Naive thymus-derived CD4-positive, alpha-beta T cell (primary cell): Measurements from ENCODE around the gene ZNF280A. TPM values are rescaled to one million over a fixed set of nuclear protein-coding genes. Genes with fewer than 3 reads are reported as not detected.
"Not testable (repeated sequence)": the region's sequence is repeated elsewhere in the genome, so short reads cannot be mapped to it uniquely, and the experiment has no call there.

ENCODE experiments used
- ATAC-seq: fragments of 150-1000 bp; cut with Tn5 transposase; 2 replicates; pipeline ENCODE4 v1.10.0; 2021; ENCODE audit warnings: mild to moderate bottlenecking, moderate library complexity
- CTCF ChIA-PET: fragments of 350-600 bp; sonication (Branson Sonifier 250); formaldehyde crosslinking; loops from one replicate; lab custom pipeline; 2021; ENCODE audit warnings: antibody characterized with exemption; lab: Charles Lee
- POLR2A ChIA-PET: fragments of 350-600 bp; sonication (Branson Sonifier 250); formaldehyde crosslinking; loops from one replicate; lab custom pipeline; 2021; ENCODE audit warnings: antibody characterized with exemption, inconsistent platforms; lab: Charles Lee
- DNase-seq, 9 donors: peaks; one replicate each; pipeline versions ENCODE4 v3.0.0 to v3.0.0-alpha.2; 2020 to 2022; ENCODE audit warnings: mixed read lengths in 1 of 9
- H3K27ac ChIP-seq: one replicate; pipeline ENCODE4 v1.7.0; 2013; ENCODE audit warnings: mild to moderate bottlenecking, low read depth, low read length, moderate library complexity
- H3K27me3 ChIP-seq, 2 donors: one replicate each; pipeline ENCODE4 v1.7.0; 2013; ENCODE audit warnings: low read length in 2 of 2, mild to moderate bottlenecking in 2 of 2, moderate library complexity in 2 of 2; ENCODE audit not compliant: control insufficient read depth in 2 of 2, insufficient read depth in 2 of 2
- H3K36me3 ChIP-seq, 3 experiments: 1 replicate in 2 of 3; 2 replicates in 1 of 3; pipeline ENCODE4 v1.7.0; 2013; ENCODE audit warnings: low read length in 3 of 3, mild to moderate bottlenecking in 3 of 3, moderate library complexity in 1 of 3; ENCODE audit not compliant: insufficient read depth in 3 of 3, control insufficient read depth in 2 of 3
- H3K4me1 ChIP-seq, 2 donors: one replicate each; pipeline ENCODE4 v1.7.0; 2013; ENCODE audit warnings: low read length in 2 of 2, mild to moderate bottlenecking in 2 of 2, moderate library complexity in 1 of 2; ENCODE audit not compliant: control insufficient read depth in 2 of 2, insufficient read depth in 2 of 2
- H3K4me3 ChIP-seq: 2 replicates; pipeline ENCODE4 v1.7.0; 2013; ENCODE audit warnings: mild to moderate bottlenecking, low read length
- H3K9me3 ChIP-seq, 3 experiments: 1 replicate in 2 of 3; 2 replicates in 1 of 3; pipeline ENCODE4 v1.7.0; 2013; ENCODE audit warnings: low read length in 3 of 3; ENCODE audit not compliant: control insufficient read depth in 2 of 3
- H3K27ac Mint-ChIP-seq, 9 donors: one replicate each; pipeline ENCODE4 v1.8.0; 2020 to 2022; ENCODE audit warnings: mixed read lengths in 9 of 9, mild to moderate bottlenecking in 8 of 9, moderate library complexity in 5 of 9, inconsistent platforms in 2 of 9
- H3K27me3 Mint-ChIP-seq, 5 donors: one replicate each; pipeline ENCODE4 v1.8.0; 2021 to 2022; ENCODE audit warnings: mixed read lengths in 5 of 5, mild to moderate bottlenecking in 1 of 5
- H3K36me3 Mint-ChIP-seq, 5 donors: one replicate each; pipeline ENCODE4 v1.8.0; 2020 to 2022; ENCODE audit warnings: mixed read lengths in 5 of 5, mild to moderate bottlenecking in 3 of 5, inconsistent platforms in 1 of 5
- H3K4me1 Mint-ChIP-seq, 7 donors: one replicate each; pipeline ENCODE4 v1.8.0; 2020 to 2022; ENCODE audit warnings: mixed read lengths in 7 of 7, mild to moderate bottlenecking in 3 of 7, inconsistent platforms in 1 of 7
- H3K4me3 Mint-ChIP-seq, 10 donors: one replicate each; pipeline ENCODE4 v1.8.0; 2020 to 2022; ENCODE audit warnings: mild to moderate bottlenecking in 10 of 10, mixed read lengths in 10 of 10, moderate library complexity in 6 of 10, inconsistent platforms in 2 of 10
- H3K9me3 Mint-ChIP-seq, 11 donors: one replicate each; pipeline ENCODE4 v1.8.0; 2020 to 2022; ENCODE audit warnings: mixed read lengths in 11 of 11, mild to moderate bottlenecking in 4 of 11, inconsistent platforms in 1 of 11, moderate library complexity in 1 of 11
- intact Hi-C, 2 donors: fragments of 100-400 bp; cut with micrococcal nuclease; formaldehyde crosslinking; loops; one replicate each; pipeline ENCODE4 v1.15.1; 2023
- polyA plus RNA-seq, 2 donors: library from polyadenylated mRNA; unstranded; fragments of 300-500 nt; fragmentation: Illumina TruSeq; gene quantifications; one replicate each; pipeline ENCODE4 v1.2.3, GENCODE V29; 2021
- total RNA-seq, 6 experiments: library from RNA in 5 of 6; stranded (reverse) in 5 of 6; gene quantifications; 1 replicate in 5 of 6; 2 replicates in 1 of 6; pipeline ENCODE4 v1.2.3 and lab custom pipeline; 2021 to 2026

The ZNF280A gene
- total and polyA plus RNA-seq, 7 experiments from 2014 or later = not detected

DNA sequence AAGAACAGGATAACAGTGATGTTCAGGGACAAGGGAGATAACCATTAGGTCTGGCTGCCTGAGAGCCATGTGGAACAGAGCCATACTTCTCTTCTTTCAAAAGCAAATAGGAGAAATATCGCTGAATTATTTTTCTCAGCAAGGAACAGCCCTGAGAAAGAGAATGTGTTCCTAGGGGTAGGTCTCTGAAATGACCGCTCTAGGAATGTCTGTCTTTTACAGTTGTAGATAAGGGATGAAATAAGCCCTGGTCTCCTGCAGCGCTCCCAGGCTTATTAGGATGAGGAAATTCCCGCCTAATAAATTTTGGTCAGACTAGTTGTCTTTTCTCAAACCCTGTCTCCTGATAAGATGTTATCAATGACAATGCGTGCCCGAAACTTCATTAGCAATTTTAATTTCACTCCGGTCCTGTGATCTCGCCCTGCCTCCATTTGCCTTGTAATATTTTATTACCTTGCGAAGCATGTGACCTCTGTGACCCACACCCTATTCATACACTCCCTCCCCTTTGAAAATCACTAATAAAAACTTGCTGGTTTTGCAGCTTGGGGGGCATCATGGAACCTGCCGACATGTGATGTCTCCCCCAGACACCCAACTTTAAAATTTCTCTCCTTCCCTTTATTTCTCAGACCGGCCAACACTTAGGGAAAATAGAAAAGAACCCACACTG is 51.1 kb downstream of the ZNF280A start:
- CTCF ChIA-PET, H3K9me3 ChIP-seq, H3K4me1 Mint-ChIP-seq, H3K27ac ChIP-seq, H3K36me3 ChIP-seq, DNase-seq, POLR2A ChIA-PET, H3K4me1 ChIP-seq, ATAC-seq, H3K27me3 ChIP-seq, H3K27ac Mint-ChIP-seq, H3K4me3 ChIP-seq, H3K36me3 Mint-ChIP-seq, H3K4me3 Mint-ChIP-seq: not testable (repeated sequence)
- intact Hi-C loops = loop anchor here in 1 of 2 donors (10.0 kb wide), 1 partner anchor 246 kb away; no protein-coding TSS in a partner anchor
- Mint-ChIP-seq H3K9me3 (peaks cover 8 to 31% (median 15%) of the 10 kb centered on the region in 11 donors), H3K27me3 (peaks cover 14 to 37% (median 28%) of the 10 kb centered on the region in 5 donors)

DNA sequence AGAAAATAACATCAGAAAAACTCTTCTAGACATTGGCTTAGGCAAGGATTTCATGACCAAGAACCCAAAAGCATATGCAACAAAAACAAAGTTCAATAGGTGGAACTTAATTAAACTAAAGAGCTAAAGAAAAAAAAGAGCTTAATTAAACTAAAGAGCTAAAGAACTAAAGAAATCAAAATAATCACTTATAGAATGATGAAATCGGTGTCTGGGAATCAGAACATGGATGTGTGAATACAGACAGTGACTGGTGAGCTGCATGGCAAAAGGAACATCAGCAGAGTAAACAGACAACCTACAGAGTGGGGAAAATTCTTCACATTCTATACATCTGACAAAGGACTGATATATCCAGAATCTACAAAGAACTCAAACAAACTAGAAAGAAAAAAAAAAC is 53.0 kb downstream of the ZNF280A start:
- no peaks in the 10 kb centered on the region for H3K36me3 ChIP-seq
- Mint-ChIP-seq H3K9me3 (peaks cover 8 to 31% (median 15%) of the 10 kb centered on the region in 11 donors), H3K36me3 (peaks cover 0 to 9% (median 0%) of the 10 kb centered on the region in 5 donors), H3K4me1 (no peaks in the 10 kb centered on the region), H3K27ac (no peak overlapping the region), H3K4me3 (no peak overlapping the region), H3K27me3 (peaks cover 24 to 48% (median 44%) of the 10 kb centered on the region in 5 donors)
- ATAC-seq (no peak), DNase-seq (no peak)
- H3K27ac ChIP-seq = no peak overlapping the region
- no peaks in the 10 kb centered on the region for H3K9me3 ChIP-seq
- H3K27me3 ChIP-seq = peaks cover 0 to 11% of the 10 kb centered on the region in 2 donors
- H3K4me1 ChIP-seq = no peaks in the 10 kb centered on the region
- POLR2A ChIA-PET = no interaction called here
- CTCF ChIA-PET = interaction anchor here (0.9 kb wide), 1 partner anchor 12 kb away, joined by 3 read pairs; no protein-coding TSS in a partner anchor
- no peak overlapping the region for H3K4me3 ChIP-seq
- intact Hi-C loops = loop anchor here in 1 of 2 donors (10.0 kb wide), 1 partner anchor 248 kb away; no protein-coding TSS in a partner anchor

DNA sequence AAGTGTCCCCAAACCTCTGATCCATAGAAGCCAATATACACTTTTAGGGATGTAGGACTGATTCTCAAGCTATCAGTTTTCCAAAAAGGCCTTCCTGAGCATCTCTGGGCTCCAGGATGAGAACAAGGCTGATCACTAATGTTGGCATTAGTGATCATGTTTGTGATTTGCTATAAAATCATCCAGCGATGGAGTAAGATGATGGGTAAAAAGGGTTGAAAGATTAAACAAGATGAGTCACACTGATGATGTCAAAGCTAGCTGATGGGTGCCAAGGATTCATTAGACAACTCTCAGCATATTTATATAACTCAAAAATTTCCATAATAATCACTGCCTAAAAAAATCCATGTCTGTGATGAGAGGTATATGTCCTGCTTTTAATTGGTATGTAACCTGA is 54.3 kb downstream of the ZNF280A start:
- no peak overlapping the region for H3K4me3 ChIP-seq
- Mint-ChIP-seq H3K4me3 (no peak overlapping the region), H3K9me3 (peaks cover 8 to 36% (median 18%) of the 10 kb centered on the region in 11 donors), H3K4me1 (no peaks in the 10 kb centered on the region), H3K27me3 (peaks cover 29 to 50% (median 47%) of the 10 kb centered on the region in 5 donors), H3K36me3 (peaks cover 0 to 9% (median 0%) of the 10 kb centered on the region in 5 donors), H3K27ac (no peak overlapping the region)
- DNase-seq (no peak), ATAC-seq (no peak)
- peaks cover 0 to 11% of the 10 kb centered on the region in 2 donors for H3K27me3 ChIP-seq
- no peaks in the 10 kb centered on the region for H3K4me1 ChIP-seq
- intact Hi-C loops = loop anchor here in 1 of 2 donors (2.0 to 10.0 kb wide), 3 partner anchors 121 to 491 kb away; no protein-coding TSS in a partner anchor
- H3K9me3 ChIP-seq = no peaks in the 10 kb centered on the region
- no peaks in the 10 kb centered on the region for H3K36me3 ChIP-seq
- ChIA-PET CTCF (interaction anchor here (0.5 to 1.2 kb wide), 2 partner anchors 43 to 1886 kb away, joined by 3 to 7 read pairs; partner anchors contain the start of gene ZNF280B), POLR2A (no interaction called here)
- H3K27ac ChIP-seq = no peak overlapping the region

DNA sequence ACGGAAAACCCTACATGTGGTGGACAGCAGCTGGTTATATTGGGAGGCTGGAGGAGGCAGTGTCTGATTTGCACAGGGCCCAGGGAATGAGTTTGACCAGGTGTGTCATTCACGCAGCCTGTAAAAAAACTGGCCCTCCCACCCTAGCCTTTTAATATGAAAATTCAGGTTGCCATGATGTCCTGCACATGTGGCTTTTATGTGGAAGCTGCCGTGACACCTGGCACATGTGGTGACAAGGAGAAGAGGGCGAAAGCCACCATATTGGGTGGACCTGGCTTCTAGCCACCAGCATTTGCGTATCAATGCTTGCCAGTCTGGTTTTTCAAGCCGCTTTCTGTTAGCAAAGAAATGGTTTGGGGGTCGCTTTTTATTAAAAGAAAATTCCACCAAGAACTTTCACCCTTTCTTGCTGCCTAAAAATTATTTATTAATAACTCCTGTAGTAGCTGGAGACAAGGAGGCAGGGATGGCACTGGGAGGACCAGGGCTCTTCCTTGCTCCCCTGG is 54.9 kb downstream of the ZNF280A start:
- H3K27ac ChIP-seq = no peak overlapping the region
- H3K9me3 ChIP-seq = peaks cover 0 to 5% (median 0%) of the 10 kb centered on the region in 3 experiments
- DNase-seq (no peak), ATAC-seq (no peak)
- no peaks in the 10 kb centered on the region for H3K36me3 ChIP-seq
- peaks cover 0 to 11% of the 10 kb centered on the region in 2 donors for H3K27me3 ChIP-seq
- Mint-ChIP-seq H3K27ac (no peak overlapping the region), H3K36me3 (peaks cover 0 to 9% (median 0%) of the 10 kb centered on the region in 5 donors), H3K4me1 (no peaks in the 10 kb centered on the region), H3K27me3 (peaks cover 29 to 54% (median 50%) of the 10 kb centered on the region in 5 donors), H3K9me3 (peaks cover 9 to 42% (median 20%) of the 10 kb centered on the region in 11 donors), H3K4me3 (no peak overlapping the region)
- intact Hi-C loops = loop anchor here in 1 of 2 donors (2.0 to 10.0 kb wide), 3 partner anchors 122 to 492 kb away; no protein-coding TSS in a partner anchor
- H3K4me1 ChIP-seq = no peaks in the 10 kb centered on the region
- POLR2A ChIA-PET = no interaction called here
- CTCF ChIA-PET = interaction anchor here (0.5 to 1.2 kb wide), 2 partner anchors 44 to 1886 kb away, joined by 3 to 7 read pairs; partner anchors contain the start of gene ZNF280B
- no peak overlapping the region for H3K4me3 ChIP-seq

DNA sequence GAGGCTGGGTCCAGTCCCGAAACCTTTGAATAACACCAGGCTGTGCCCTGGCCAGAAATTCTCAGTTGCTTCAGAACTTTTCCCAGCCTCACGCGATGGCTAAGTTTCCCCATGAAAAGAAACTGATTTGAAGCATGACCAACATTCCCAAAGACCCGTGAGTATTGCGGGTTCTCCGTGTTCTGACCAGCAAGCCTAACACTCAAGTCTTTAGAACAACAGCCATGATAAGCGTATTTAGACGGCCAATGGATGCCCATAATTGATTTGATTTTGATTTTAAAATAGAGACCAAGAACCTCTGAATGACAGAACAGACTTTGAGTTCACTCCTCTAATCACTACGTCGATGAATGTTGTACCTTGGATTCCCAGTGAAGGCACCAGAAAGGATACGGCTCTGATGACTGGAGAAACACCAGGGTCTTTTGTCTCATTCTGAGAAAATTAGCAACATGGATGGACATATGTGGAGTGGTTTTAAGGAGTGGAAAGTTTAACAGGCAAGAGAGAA is 55.5 kb downstream of the ZNF280A start:
- POLR2A ChIA-PET = no interaction called here
- Mint-ChIP-seq H3K4me1 (no peaks in the 10 kb centered on the region), H3K4me3 (no peak overlapping the region), H3K27me3 (peaks cover 29 to 51% (median 49%) of the 10 kb centered on the region in 5 donors), H3K9me3 (peaks cover 4 to 43% (median 16%) of the 10 kb centered on the region in 11 donors), H3K36me3 (peaks cover 0 to 9% (median 0%) of the 10 kb centered on the region in 5 donors), H3K27ac (no peak overlapping the region)
- no peak for ATAC-seq
- H3K36me3 ChIP-seq = no peaks in the 10 kb centered on the region
- H3K4me1 ChIP-seq = no peaks in the 10 kb centered on the region
- H3K4me3 ChIP-seq = no peak overlapping the region
- peaks cover 0 to 11% of the 10 kb centered on the region in 2 donors for H3K27me3 ChIP-seq
- intact Hi-C loops = loop anchor here (2.0 to 10.0 kb wide), 4 partner anchors 122 to 492 kb away; no protein-coding TSS in a partner anchor
- CTCF ChIA-PET = interaction anchor here (0.7 to 1.7 kb wide), 4 partner anchors 25 to 511 kb away, joined by 3 to 7 read pairs (median 3); partner anchors contain the start of gene ZNF280B
- H3K27ac ChIP-seq = no peak overlapping the region
- peaks cover 0 to 10% (median 4%) of the 10 kb centered on the region in 3 experiments for H3K9me3 ChIP-seq
- no peak for DNase-seq

DNA sequence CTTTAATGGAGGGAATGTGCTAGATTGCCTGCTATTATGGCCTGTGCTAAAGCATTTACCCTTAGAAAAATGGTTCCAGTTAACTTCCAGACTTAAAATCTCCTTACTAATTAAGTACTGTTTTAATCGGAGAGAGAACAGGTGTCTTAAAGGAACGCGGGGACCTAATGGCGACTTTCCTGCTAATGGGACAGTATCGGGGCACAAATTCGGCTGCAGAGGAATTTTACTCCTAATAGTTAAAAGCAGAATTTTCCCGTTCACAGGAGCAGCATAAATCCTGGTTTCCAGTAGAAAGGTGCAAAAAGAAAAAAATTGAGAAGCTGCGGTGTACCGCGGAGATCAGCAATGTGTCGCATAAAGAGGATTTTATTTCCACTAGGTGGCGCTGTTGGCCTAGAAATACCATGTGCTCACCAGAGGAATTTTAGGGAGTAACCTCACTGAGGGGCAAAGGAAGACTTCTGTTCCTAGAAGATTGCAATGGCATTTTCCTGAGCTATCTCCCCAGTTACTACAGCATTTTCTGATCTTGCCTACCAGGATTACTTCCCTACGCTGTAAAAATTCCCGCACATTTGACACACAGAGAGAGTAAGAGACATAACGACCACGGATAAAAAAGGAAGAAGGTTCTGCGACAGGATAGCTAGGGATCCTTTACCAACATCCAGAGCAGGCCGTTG is 56.1 kb downstream of the ZNF280A start:
- no peak overlapping the region for H3K4me3 Mint-ChIP-seq
- Histone ChIP-seq H3K27me3 (peaks cover 0 to 11% of the 10 kb centered on the region in 2 donors), H3K9me3 (peaks cover 0 to 16% (median 10%) of the 10 kb centered on the region in 3 experiments), H3K4me1 (no peaks in the 10 kb centered on the region), H3K27ac (no peak overlapping the region), H3K36me3 (no peaks in the 10 kb centered on the region), H3K4me3 (no peak overlapping the region)
- CTCF ChIA-PET = interaction anchor here (0.6 to 1.7 kb wide), 4 partner anchors 25 to 511 kb away, joined by 3 to 7 read pairs (median 3); no protein-coding TSS in a partner anchor
- H3K36me3 Mint-ChIP-seq = peaks cover 0 to 6% (median 0%) of the 10 kb centered on the region in 5 donors
- intact Hi-C loops = loop anchor here (2.0 to 10.0 kb wide), 4 partner anchors 123 to 493 kb away; no protein-coding TSS in a partner anchor
- H3K27ac Mint-ChIP-seq = no peak overlapping the region
- peaks cover under 1 to 43% (median 18%) of the 10 kb centered on the region in 11 donors for H3K9me3 Mint-ChIP-seq
- no peaks in the 10 kb centered on the region for H3K4me1 Mint-ChIP-seq
- POLR2A ChIA-PET = no interaction called here
- H3K27me3 Mint-ChIP-seq = peaks cover 27 to 50% (median 48%) of the 10 kb centered on the region in 5 donors
- ATAC-seq (peak; percentile 44), DNase-seq (peak; percentile 10 to 55 (median 42))
